Amniotic epithelial cell (primary cell): ENCODE measurements around the gene FOXJ2.
A peak's percentile ranks its signal among the peaks of the same experiment; 100 is the strongest.
"Not testable (repeated sequence)": the region's sequence is repeated elsewhere in the genome, so short reads cannot be mapped to it uniquely, and the experiment has no call there.

Source experiments
- DNase-seq: peaks from one replicate; pipeline ENCODE4 v3.0.0-alpha.2; 2010; ENCODE audit warnings: low read depth

FOXJ2 gene

GRCh38 chr12:8032242-8033152 lies at the start of gene FOXJ2:
FOXJ2 (plus strand) TSS chr12:8032716; CDS start chr12:8039833, 7,117 bp downstream.
- DNase-seq, result peak; percentile 61

- not testable (repeated sequence) for DNase-seq
Measured at GRCh38 chr12:7983019-7983418, 49.5 kb upstream of the FOXJ2 start.

DNA sequence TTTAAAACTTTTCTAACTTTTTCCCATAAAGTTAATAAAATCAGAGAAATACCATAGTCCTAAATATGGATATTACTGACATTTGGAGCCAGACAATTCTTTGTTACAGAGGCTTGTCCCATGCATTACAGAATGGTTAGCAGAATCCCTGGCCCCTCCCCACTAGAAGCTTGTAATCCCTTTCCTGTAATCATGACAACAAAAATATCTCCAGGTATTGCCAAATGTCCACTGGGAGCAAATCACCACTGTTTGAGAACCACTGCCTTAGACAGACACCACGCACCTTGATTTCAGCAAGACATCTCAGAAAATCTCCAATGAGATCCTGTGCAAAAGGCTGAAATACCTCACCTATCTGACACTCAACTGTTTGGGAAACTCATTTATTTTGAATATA lies 49.1 kb upstream of the FOXJ2 start:
- not testable (repeated sequence) for DNase-seq

- no peak for DNase-seq
Measured at GRCh38 chr12:7984900-7985299, 47.6 kb upstream of the FOXJ2 start.

GRCh38 chr12:7985802-7986418 lies 46.6 kb upstream of the FOXJ2 start:
- DNase-seq, result no peak

DNA sequence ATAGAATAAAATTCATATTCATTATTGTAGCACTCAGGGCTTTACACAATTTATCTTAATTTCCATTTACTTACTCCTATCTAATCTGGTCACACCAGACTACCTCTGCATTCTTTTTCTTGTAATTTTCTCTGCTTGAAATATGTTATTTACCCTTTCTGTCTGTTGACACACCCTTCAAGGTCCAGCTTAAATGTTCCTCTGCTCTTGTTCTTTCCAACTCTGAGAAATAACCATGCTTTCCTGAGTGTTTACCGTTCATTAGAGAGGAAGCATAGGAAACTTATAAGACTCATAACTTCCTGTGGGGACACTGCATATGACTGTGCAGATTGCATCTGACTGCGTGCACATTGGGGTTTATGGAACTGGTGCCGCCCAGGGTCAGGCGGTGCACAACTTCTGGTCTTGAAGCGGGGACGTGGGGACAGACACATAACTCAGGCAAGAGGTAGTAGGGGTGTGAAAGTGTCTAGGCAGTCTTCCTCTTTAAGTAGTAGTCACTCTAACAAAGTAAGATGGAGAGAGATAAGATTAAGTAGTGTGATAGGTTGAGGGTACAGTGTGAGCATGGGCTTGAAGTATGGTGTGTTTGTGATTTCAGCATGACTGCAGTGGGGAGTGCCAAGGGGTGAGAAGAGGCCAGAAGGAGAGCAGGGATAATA lies 42.6 kb upstream of the FOXJ2 start:
- DNase-seq, result peak; percentile 19

- DNase-seq, result no peak
Measured at GRCh38 chr12:7991535-7991934, 41.0 kb upstream of the FOXJ2 start.

- DNase-seq, result peak; percentile 86
Measured at GRCh38 chr12:7994731-7995205, 37.7 kb upstream of the FOXJ2 start.

GRCh38 chr12:7995266-7995963 lies 37.1 kb upstream of the FOXJ2 start:
- peak; percentile 89 for DNase-seq

- not testable (repeated sequence) for DNase-seq
Measured at GRCh38 chr12:8000827-8001226, 31.7 kb upstream of the FOXJ2 start.

GRCh38 chr12:8001496-8001895 lies 31.0 kb upstream of the FOXJ2 start:
- DNase-seq, result not testable (repeated sequence)

DNA sequence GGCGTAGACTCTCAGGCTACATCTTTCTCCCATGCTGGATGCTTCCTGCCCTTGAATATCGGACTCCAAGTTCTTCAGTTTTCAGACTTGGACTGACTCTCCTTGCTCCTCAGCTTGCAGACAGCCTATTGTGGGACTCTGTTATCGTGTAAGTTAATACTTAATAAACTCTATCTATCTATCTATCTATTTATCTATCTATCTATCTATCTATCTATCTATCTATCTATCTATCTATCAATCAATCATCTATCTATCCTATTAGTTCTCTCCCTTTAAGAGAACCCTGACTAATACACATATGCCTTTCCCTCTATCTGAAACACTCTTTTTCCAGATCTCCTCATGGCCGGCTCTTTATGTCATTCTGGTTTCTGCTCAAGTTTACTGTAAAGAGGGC lies 27.6 kb upstream of the FOXJ2 start:
- not testable (repeated sequence) for DNase-seq

DNA sequence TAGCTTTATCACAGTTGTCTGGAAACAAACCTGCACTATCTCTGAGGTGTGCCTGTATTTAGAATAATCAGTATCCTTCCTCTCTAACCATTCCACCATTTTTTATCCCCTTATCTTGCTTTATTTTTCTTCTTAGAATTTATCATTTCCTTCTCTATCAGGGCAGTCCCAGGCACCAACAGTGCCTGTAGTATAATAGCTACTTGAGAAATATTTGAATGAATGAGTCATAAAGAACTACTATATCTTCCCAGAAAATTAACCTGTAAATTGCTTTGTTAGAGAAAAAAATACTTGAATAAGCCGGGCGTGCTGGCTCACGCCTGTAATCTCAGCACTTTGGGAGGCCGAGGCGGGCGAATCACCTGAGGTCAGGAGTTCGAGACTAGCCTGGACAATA lies 21.2 kb upstream of the FOXJ2 start:
- peak; percentile 92 for DNase-seq

GRCh38 chr12:8012651-8013309 lies 19.7 kb upstream of the FOXJ2 start:
- DNase-seq, result peak; percentile 55

- no peak for DNase-seq
Measured at GRCh38 chr12:8014836-8015235, 17.7 kb upstream of the FOXJ2 start.

DNA sequence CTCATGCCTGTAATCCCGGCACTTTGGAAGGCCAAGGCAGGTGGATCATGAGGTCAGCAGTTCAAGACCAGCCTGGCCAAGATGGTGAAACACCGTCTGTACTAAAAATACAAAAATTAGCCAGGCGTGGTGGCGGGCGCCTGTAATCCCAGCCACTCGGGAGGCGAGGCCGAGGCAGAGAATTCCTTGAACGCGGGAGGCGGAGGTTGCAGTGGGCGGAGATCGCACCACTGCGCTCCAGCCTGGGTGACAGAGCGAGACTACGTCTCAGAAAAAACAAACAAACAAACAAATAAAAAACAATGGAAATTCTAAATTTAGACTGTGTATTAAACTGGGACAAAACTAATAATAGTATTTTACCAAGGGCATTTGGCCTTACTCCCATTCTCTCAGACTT lies 14.3 kb upstream of the FOXJ2 start:
- DNase-seq, result not testable (repeated sequence)

- peak; percentile 17 for DNase-seq
Measured at GRCh38 chr12:8018666-8019581, 13.6 kb upstream of the FOXJ2 start.

DNA sequence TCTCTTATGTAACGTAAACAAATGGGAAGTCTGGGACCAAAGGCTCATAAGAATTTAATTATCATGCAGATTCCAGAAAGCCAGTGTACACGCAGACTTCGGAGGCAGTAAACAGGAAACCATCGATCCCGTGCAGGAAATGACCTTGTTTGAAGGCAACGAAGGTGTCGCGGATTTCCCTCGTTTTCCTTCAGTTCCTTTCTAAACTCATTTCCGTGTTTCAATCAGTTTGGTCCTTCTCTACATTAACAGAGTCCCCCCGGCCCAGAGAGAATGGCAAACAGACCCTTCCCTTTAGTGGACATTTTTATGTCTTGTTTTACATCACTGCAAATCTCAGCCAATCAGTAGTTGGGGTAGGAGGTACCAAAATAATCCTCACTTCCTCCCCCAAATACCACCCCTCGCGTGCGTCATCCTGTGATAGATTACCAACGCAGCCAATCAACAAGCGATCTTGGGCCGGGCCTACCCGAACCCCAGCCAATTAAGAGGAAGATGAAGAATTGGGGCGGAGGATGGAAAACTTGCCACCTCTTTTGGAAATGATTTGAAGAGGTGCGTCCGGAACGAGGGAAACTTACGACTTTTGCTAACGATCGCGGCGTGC lies 6.1 kb upstream of the FOXJ2 start:
- DNase-seq, result peak; percentile 99

DNA sequence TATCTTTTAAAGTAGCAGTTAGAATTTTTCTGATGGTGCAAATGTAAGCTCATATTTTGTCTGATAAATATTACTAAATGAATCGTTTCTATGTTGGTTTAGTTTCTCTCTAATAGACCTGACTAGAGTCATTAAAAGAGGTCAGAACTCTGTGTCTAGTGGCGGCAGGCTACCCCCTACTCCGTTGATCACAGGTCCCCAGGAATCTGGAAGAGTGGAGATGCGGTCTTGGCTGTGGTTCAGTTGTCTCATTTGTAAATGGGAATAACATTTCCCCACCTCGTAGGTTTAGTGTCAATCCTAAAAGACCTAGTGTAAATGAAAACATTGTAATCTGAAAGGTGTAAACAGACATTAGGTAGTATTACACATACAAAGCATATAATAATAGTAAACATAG lies 4.7 kb upstream of the FOXJ2 start:
- no peak for DNase-seq

GRCh38 chr12:8028267-8028666 lies 4.2 kb upstream of the FOXJ2 start:
- no peak for DNase-seq
